SK-N-SH treated with all-trans-retinoic acid at 6 μM for 48 hours (cell line): Measurements from ENCODE around the gene LDLRAP1.
"Not testable (repeated sequence)": the region's sequence is repeated elsewhere in the genome, so short reads cannot be mapped to it uniquely, and the experiment has no call there.

Experiments
- ARNTL ChIP-seq: fragments of 450-650 bp; formaldehyde crosslinking; IDR thresholded peaks from 2 replicates; pipeline ENCODE4 v1.5.0; 2020; ENCODE audit warnings: low read depth, mild to moderate bottlenecking, moderate library complexity, borderline replicate concordance
- BACH2 ChIP-seq: fragments of 250-450 bp; sonication (Bioruptor Pico); IDR thresholded peaks from 2 replicates; pipeline ENCODE4 v1.9.0; 2021; ENCODE audit warnings: mild to moderate bottlenecking, borderline replicate concordance
- CREB5 ChIP-seq: fragments of 250-450 bp; sonication (Bioruptor Pico); IDR thresholded peaks from 2 replicates; pipeline ENCODE4 v1.5.1; 2020; ENCODE audit warnings: low read depth, mild to moderate bottlenecking, moderate library complexity
- CSDC2 ChIP-seq: fragments of 250-450 bp; sonication (Bioruptor Pico); IDR thresholded peaks from 2 replicates; pipeline ENCODE4 v1.5.0; 2020; ENCODE audit warnings: mild to moderate bottlenecking, moderate library complexity
- PATZ1 ChIP-seq: fragments of 250-450 bp; sonication (Bioruptor Pico); IDR thresholded peaks from 2 replicates; pipeline ENCODE4 v1.8.0; 2020; ENCODE audit warnings: mild to moderate bottlenecking, moderate library complexity, borderline replicate concordance
- PPARA ChIP-seq: fragments of 250-450 bp; sonication (Bioruptor Pico); IDR thresholded peaks from 2 replicates; pipeline ENCODE4 v1.5.0; 2020; ENCODE audit warnings: mild to moderate bottlenecking, borderline replicate concordance
- RARB ChIP-seq: fragments of 250-450 bp; sonication (Bioruptor Pico); IDR thresholded peaks from 2 replicates; pipeline ENCODE4 v1.8.0; 2021; ENCODE audit warnings: mild to moderate bottlenecking, moderate library complexity
- TCF4 ChIP-seq: fragments of 250-450 bp; sonication (Bioruptor Pico); IDR thresholded peaks from 2 replicates; pipeline ENCODE4 v1.8.0; 2021; ENCODE audit warnings: mild to moderate bottlenecking, moderate library complexity, borderline replicate concordance
- TOX ChIP-seq: fragments of 250-450 bp; sonication (Bioruptor Pico); IDR thresholded peaks from 2 replicates; pipeline ENCODE4 v1.8.0; 2021; ENCODE audit warnings: mild to moderate bottlenecking, moderate library complexity, borderline replicate concordance
- ZFP3 ChIP-seq: fragments of 250-450 bp; sonication (Bioruptor Pico); IDR thresholded peaks from 2 replicates; pipeline ENCODE4 v1.5.0; 2020; ENCODE audit warnings: mild to moderate bottlenecking, moderate library complexity
- ZFP30 ChIP-seq: fragments of 450-650 bp; formaldehyde crosslinking; IDR thresholded peaks from 2 replicates; pipeline ENCODE4 v1.5.0; 2022; ENCODE audit warnings: mild to moderate bottlenecking, moderate library complexity
- ZNF565 ChIP-seq: fragments of 450-650 bp; formaldehyde crosslinking; conservative IDR thresholded peaks from 2 replicates; pipeline ENCODE4 v1.5.0; 2020; ENCODE audit warnings: low read depth, mild to moderate bottlenecking, moderate library complexity
- ZNF70 ChIP-seq: fragments of 450-650 bp; formaldehyde crosslinking; IDR thresholded peaks from 2 replicates; pipeline ENCODE4 v1.5.0; 2020; ENCODE audit warnings: mild to moderate bottlenecking, moderate library complexity
- ZNF8 ChIP-seq: fragments of 450-650 bp; formaldehyde crosslinking; IDR thresholded peaks from 2 replicates; pipeline ENCODE4 v1.5.0; 2020; ENCODE audit warnings: mild to moderate bottlenecking, moderate library complexity

GRCh38 chr1:25596641-25597040 is 53.2 kb downstream of the LDLRAP1 start:
- TF ChIP-seq ZNF565; RARB (CRISPR knock-in tag); ARNTL; ZFP3; TOX (CRISPR knock-in tag); ZNF8 (CRISPR knock-in tag); PATZ1 (CRISPR knock-in tag); TCF4 (CRISPR knock-in tag); CREB5 (CRISPR knock-in tag); ZFP30 (CRISPR knock-in tag); ZNF70 (CRISPR knock-in tag); BACH2 (CRISPR knock-in tag); PPARA (CRISPR knock-in tag); CSDC2: not testable (repeated sequence)
